Spleen (tissue), 7 donors: ENCODE data around the gene PROM2.

ENCODE experiments used
- POLR2A ChIP-seq, 3 donors: fragments of 450-650 bp; IDR thresholded peaks; one replicate each; pipeline ENCODE4 v1.5.1; 2017; ENCODE audit warnings: antibody characterized with exemption in 3 of 3, mild to moderate bottlenecking in 1 of 3
- POLR2AphosphoS5 ChIP-seq, 3 donors: sonication (generic); formaldehyde crosslinking; IDR thresholded peaks; one replicate each; pipeline ENCODE4 v1.5.1; 2017; ENCODE audit warnings: antibody characterized with exemption in 3 of 3
- TF ChIP-seq, protein P1 (sequence below), 11 experiments: fragments of 200-600 bp in 7 of 11; fragments of 450-650 bp in 4 of 11; sonication (generic) in 4 of 11; IDR thresholded peaks in 8 of 11; conservative IDR thresholded peaks in 3 of 11; 1 replicate in 7 of 11; 2 replicates in 4 of 11; pipeline versions ENCODE4 v1.4.0 to v1.8.0; 2016 to 2021; ENCODE audit warnings: antibody characterized with exemption in 11 of 11, inconsistent platforms in 4 of 11, mild to moderate bottlenecking in 1 of 11
- donor health status: DM: no; HTN: no; CAD: no; lungs with moderate emphysema.
- donor health status: DM: no; HTN: no; CAD: no.
- donor health status: DM: no; HTN: no; CAD: no.

DNA sequence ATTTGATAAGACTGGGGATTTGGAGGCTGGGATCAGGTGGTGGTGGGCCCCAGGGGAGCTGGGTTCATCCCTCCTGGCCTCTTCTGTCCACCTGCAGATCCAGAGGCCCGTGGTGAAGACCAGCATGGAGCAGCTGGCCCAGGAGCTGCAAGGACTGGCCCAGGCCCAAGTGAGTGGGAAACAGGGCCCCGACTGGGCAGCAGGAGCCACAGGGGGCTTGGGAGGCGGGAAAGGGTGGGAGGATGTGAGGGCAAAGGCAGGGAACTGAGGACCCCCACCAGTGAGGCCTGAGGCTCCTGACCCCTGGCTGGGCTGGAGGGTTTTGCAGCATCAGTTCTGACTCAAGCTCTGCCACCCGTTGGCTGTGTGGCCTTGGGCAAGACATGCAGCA is 11.3 kb downstream of the PROM2 start:
- TF ChIP-seq, protein P1, sequence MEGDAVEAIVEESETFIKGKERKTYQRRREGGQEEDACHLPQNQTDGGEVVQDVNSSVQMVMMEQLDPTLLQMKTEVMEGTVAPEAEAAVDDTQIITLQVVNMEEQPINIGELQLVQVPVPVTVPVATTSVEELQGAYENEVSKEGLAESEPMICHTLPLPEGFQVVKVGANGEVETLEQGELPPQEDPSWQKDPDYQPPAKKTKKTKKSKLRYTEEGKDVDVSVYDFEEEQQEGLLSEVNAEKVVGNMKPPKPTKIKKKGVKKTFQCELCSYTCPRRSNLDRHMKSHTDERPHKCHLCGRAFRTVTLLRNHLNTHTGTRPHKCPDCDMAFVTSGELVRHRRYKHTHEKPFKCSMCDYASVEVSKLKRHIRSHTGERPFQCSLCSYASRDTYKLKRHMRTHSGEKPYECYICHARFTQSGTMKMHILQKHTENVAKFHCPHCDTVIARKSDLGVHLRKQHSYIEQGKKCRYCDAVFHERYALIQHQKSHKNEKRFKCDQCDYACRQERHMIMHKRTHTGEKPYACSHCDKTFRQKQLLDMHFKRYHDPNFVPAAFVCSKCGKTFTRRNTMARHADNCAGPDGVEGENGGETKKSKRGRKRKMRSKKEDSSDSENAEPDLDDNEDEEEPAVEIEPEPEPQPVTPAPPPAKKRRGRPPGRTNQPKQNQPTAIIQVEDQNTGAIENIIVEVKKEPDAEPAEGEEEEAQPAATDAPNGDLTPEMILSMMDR (IDR thresholded peaks at IDR 0.05 in 8 of 11, conservative IDR thresholded peaks at IDR 0.05 in 3 of 11), result no peak
- TF ChIP-seq POLR2A (IDR thresholded peaks at IDR 0.05) (no peak), POLR2AphosphoS5 (IDR thresholded peaks at IDR 0.05) (no peak)
